ENCODE results near the gene PAN3.

The PAN3 gene, protein sequence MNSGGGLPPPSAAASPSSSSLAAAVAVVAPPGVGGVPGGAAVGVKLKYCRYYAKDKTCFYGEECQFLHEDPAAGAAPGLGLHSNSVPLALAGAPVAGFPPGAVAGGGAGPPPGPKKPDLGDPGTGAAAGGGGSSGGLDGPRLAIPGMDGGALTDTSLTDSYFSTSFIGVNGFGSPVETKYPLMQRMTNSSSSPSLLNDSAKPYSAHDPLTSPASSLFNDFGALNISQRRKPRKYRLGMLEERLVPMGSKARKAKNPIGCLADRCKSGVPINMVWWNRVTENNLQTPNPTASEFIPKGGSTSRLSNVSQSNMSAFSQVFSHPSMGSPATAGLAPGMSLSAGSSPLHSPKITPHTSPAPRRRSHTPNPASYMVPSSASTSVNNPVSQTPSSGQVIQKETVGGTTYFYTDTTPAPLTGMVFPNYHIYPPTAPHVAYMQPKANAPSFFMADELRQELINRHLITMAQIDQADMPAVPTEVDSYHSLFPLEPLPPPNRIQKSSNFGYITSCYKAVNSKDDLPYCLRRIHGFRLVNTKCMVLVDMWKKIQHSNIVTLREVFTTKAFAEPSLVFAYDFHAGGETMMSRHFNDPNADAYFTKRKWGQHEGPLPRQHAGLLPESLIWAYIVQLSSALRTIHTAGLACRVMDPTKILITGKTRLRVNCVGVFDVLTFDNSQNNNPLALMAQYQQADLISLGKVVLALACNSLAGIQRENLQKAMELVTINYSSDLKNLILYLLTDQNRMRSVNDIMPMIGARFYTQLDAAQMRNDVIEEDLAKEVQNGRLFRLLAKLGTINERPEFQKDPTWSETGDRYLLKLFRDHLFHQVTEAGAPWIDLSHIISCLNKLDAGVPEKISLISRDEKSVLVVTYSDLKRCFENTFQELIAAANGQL

DNA sequence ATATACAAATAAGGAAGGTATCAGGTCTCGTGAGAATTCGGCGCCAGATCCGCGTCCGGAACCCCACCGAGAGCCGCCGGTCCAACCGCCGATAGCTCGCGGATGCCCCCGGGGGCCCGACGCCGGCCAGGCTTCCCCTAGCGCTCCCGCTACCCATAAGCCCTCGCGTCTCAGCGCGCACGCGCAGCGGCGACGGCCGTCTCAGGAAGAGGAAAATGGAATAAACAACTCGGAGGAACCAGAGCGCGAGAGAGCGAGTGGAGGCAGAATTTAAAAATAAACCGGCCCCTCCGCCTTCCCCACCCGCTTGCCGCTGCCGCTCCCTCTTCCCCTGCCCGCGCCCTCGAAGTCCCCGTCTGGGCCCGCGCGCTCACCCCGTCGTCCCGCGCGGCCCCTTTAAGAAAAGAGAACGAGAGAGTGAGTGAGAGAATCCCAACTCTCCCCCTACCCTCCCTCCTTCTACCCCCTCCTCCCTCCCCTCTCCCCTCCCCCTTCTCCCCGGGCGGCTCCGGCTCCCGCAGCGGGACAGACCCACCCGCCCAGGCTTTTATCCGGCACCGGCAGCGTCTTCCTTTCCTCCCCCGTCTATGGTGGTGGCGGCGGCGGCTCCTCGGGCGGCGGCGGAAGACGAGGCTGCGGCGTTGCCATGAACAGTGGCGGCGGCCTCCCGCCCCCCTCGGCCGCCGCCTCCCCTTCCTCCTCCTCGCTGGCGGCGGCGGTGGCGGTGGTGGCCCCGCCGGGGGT lies at the start of gene PAN3:
PAN3 (plus strand) TSS at position 534 of the 744 bp plus-strand sequence; CDS start at position 647, 113 bp downstream.
- peak; percentile 96 for DNase-seq (ENCODE audit: low read depth)
- H3K4me3 ChIP-seq (ENCODE audit: low read depth, low read length) = peak within 1 kb of the TSS; percentile 96
- TF ChIP-seq, protein P1, sequence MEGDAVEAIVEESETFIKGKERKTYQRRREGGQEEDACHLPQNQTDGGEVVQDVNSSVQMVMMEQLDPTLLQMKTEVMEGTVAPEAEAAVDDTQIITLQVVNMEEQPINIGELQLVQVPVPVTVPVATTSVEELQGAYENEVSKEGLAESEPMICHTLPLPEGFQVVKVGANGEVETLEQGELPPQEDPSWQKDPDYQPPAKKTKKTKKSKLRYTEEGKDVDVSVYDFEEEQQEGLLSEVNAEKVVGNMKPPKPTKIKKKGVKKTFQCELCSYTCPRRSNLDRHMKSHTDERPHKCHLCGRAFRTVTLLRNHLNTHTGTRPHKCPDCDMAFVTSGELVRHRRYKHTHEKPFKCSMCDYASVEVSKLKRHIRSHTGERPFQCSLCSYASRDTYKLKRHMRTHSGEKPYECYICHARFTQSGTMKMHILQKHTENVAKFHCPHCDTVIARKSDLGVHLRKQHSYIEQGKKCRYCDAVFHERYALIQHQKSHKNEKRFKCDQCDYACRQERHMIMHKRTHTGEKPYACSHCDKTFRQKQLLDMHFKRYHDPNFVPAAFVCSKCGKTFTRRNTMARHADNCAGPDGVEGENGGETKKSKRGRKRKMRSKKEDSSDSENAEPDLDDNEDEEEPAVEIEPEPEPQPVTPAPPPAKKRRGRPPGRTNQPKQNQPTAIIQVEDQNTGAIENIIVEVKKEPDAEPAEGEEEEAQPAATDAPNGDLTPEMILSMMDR (IDR thresholded peaks at IDR 0.05; ENCODE audit: insufficient read depth, low read depth, low read length, missing control alignments) = no peak

DNA sequence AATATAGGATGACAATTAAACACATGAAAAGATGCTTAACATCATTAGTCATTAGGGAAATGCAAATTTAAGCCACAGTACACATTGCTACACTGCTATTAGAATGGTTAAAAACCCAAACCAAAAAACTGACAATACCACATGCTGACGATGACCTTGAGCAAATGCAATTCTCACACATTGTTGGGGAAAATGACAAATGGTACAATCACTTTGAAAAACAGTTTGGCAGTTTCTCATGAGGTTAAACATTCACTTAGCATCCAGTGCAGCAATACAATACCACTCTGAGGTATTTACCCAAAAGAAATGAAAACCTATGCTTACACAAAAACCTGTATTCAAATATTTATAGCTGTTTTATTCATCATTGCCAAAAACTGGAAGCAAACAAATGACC lies 49.3 kb upstream of the PAN3 start:
- TF ChIP-seq, protein P1 (IDR thresholded peaks at IDR 0.05; ENCODE audit: insufficient read depth, low read depth, low read length, missing control alignments) = no peak
- peak; percentile 22 for DNase-seq (ENCODE audit: low read depth)
- no peak overlapping the region for H3K4me3 ChIP-seq (ENCODE audit: low read depth, low read length)

DNA sequence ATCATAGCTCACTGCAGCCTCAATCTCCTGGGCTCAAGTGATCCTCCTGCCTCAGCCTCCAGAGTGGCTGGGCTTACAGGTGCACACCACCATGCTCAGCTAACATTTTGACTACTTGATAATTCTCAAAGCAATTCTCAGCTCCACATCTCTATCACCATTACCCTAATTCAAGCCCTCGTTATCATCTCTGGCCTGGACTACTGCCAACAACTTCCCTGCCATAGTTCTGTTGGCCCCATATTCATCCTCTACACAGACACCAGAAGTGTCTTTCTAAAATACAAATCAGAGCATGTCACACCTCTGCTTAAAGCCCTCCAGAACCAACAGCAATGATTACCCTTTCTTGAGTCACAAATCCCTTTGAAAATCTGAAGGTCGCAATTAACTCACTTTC lies 45.9 kb upstream of the PAN3 start:
- no peak for DNase-seq (ENCODE audit: low read depth)
- H3K4me3 ChIP-seq (ENCODE audit: low read depth, low read length) = no peak overlapping the region
- TF ChIP-seq, protein P1 (IDR thresholded peaks at IDR 0.05; ENCODE audit: insufficient read depth, low read depth, low read length, missing control alignments) = no peak

DNA sequence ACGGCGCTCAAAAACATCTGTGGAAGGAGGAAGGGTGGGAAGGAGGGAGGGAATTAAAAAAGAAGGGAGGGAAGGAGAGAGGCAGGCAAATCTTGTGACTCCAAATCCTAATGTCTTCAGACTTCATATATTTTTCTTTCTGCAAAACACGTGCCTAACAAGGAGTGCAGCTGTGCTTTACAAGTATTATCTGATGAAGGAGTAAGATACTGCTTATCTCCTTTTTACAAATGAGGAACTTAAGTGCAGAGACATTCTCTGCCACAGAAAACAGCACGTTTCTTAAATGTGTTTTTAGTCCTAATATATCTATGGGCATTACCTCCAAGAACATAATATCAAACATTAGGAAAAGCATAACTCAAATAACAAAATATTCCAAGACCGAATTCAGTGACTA lies 44.5 kb upstream of the PAN3 start:
- DNase-seq (ENCODE audit: low read depth) = no peak
- H3K4me3 ChIP-seq (ENCODE audit: low read depth, low read length) = no peak overlapping the region
- TF ChIP-seq, protein P1 (IDR thresholded peaks at IDR 0.05; ENCODE audit: insufficient read depth, low read depth, low read length, missing control alignments) = no peak

DNA sequence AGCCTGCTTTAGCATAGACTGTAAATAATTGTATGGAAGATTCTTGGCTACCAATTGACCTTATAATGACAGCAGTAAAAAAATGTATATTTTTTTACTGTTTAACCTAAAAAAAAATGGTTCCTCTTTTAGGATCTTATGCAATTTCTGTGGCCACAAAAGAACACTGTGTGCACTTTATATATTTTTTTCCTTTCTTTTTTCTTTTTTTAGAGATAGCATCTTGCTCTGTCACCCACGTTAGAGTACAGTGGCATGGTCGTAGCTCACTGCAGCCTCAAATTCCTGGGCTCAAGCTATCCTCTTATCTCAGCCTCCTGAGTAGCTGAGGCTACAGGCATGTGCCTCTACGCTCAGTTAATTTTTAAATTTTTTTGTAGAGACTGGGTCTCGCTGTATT lies 44.0 kb upstream of the PAN3 start:
- no peak for DNase-seq (ENCODE audit: low read depth)
- TF ChIP-seq, protein P1 (IDR thresholded peaks at IDR 0.05; ENCODE audit: insufficient read depth, low read depth, low read length, missing control alignments) = no peak
- H3K4me3 ChIP-seq (ENCODE audit: low read depth, low read length) = no peak overlapping the region

DNA sequence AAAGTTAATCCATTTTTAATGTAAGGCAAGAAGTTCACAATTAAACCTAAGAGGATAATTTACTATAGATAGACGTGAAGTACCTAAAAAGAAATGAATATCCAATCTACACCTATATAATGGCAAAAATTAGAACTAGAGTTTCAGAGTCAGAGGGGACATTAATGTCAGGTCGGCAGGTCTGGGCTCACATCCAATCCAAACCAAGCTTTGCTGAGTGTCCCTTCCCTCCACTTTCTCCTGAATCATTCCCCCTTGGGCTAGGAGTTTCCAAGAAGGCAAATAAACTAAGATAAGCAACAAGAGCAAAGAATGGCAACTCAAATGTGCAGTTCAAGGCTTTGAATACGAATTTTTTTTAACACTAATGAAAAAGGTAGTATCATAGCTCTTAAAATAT lies 40.8 kb upstream of the PAN3 start:
- no peak for DNase-seq (ENCODE audit: low read depth)
- H3K4me3 ChIP-seq (ENCODE audit: low read depth, low read length) = no peak overlapping the region
- TF ChIP-seq, protein P1 (IDR thresholded peaks at IDR 0.05; ENCODE audit: insufficient read depth, low read depth, low read length, missing control alignments) = no peak
